HUES64 (cell line): ENCODE measurements around the gene RCAN1.
"Not testable (repeated sequence)": the region's sequence is repeated elsewhere in the genome, so short reads cannot be mapped to it uniquely, and the experiment has no call there.

Source experiments
- H3K27ac ChIP-seq: 2 replicates; pipeline ENCODE4 v1.7.0; 2013; ENCODE audit warnings: low read depth, low read length, inconsistent platforms
- H3K27me3 ChIP-seq: 2 replicates; pipeline ENCODE4 v1.6.1; 2013; ENCODE audit warnings: mild to moderate bottlenecking, low read length; ENCODE audit not compliant: insufficient read depth
- H3K36me3 ChIP-seq: 2 replicates; pipeline ENCODE4 v1.6.1; 2013; ENCODE audit warnings: mild to moderate bottlenecking, low read length; ENCODE audit not compliant: insufficient read depth
- H3K4me1 ChIP-seq: 2 replicates; pipeline ENCODE4 v1.6.1; 2013; ENCODE audit warnings: mild to moderate bottlenecking, low read length, moderate library complexity; ENCODE audit not compliant: insufficient read depth
- H3K4me3 ChIP-seq: 2 replicates; pipeline ENCODE4 v1.5.1; 2013; ENCODE audit warnings: mild to moderate bottlenecking, low read length, moderate library complexity
- H3K9ac ChIP-seq: 2 replicates; pipeline ENCODE4 v1.6.1; 2013; ENCODE audit warnings: mild to moderate bottlenecking, low read depth, low read length
- H3K9me3 ChIP-seq: 2 replicates; pipeline ENCODE4 v1.6.1; 2013; ENCODE audit warnings: low read depth, low read length; ENCODE audit not compliant: insufficient read depth
- WGBS: fragments of 150-250, 120-280 bp; methylation state at CpG from one replicate; pipeline ENCODE4 v1.1.7; 2013; ENCODE audit warnings: missing lambda C conversion rate; 5-methylcytosine and 5-hydroxymethylcytosine counted together

The RCAN1 gene

DNA sequence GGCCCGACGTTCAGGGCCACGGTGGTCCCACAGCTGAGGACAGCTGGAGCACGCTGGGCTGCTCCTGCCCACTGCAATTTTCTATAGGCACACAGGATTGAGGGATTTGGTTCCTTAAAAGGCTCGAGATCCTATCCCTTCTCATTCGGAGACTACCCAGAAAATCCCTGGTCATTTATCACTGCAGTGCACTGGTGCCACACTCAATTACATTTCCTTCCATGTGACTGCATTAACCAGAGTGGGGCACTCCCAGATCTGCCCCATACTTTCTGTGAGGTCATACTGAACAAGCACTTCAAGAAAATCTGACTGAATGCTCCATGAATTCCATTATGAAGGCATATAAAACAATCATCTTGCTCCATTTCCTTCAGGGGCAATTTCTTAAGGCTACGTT, 53.1 kb downstream of the RCAN1 start:
- Histone ChIP-seq H3K9me3 (no peaks in the 10 kb centered on the region), H3K27me3 (no peaks in the 10 kb centered on the region), H3K4me1 (peaks cover 5% of the 10 kb centered on the region; the same call in 1 of the 2 replicates), H3K27ac (no peak overlapping the region), H3K4me3 (no peak overlapping the region), H3K9ac (no peak overlapping the region), H3K36me3 (no peaks in the 10 kb centered on the region)
- WGBS = 93% methylated on average over 7 of the region's 7 CpGs

DNA sequence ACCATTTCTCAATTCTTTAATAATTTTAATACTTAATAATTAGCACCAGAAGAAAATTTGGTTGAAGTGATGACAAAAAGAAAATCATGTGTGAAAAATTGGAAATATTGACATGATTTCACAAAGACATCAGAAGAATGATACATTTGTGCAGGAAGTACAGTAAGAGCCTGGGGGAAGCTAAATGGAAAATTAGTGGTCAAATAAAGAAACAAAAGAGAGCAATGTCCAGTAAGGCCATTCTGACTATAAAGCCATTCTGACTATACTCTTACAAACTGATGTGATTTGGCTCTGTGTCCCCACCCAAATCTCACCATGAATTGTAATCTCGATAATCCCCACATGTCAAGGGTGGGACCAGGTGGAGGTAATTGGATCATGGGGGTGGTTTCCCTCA, 54.3 kb downstream of the RCAN1 start:
- Histone ChIP-seq H3K4me1 (peaks cover 5% of the 10 kb centered on the region; the same call in 1 of the 2 replicates), H3K9ac (no peak overlapping the region), H3K36me3 (no peaks in the 10 kb centered on the region), H3K27me3 (no peaks in the 10 kb centered on the region), H3K4me3 (no peak overlapping the region), H3K9me3 (no peaks in the 10 kb centered on the region), H3K27ac (no peak overlapping the region)
- no CpG with 5 or more reads among the region's 1 CpG for WGBS

DNA sequence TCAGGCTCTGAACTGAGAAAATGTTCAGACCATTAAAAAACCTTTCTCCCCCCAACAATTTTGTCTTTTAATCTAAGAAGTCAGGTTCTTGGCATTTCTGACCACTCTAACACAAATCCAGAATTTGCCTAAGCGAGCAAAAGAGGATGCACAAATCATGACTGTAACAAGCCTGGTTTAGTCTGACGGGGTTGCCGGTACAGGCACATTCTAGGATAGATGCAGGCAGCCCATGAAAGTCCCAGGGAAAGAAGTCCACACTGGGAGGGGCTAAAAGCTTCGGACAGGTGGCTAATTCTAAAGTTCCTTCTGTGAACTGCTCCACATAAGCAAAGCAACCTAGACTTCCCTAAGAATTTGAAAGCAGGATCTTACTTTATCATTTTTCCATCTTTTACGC, 54.9 kb downstream of the RCAN1 start:
- Histone ChIP-seq H3K4me1 (peaks cover 5% of the 10 kb centered on the region; the same call in 1 of the 2 replicates), H3K4me3 (no peak overlapping the region), H3K9me3 (peaks cover 3% of the 10 kb centered on the region; the same call in 1 of the 2 replicates), H3K27ac (no peak overlapping the region), H3K27me3 (no peaks in the 10 kb centered on the region), H3K9ac (no peak overlapping the region), H3K36me3 (no peaks in the 10 kb centered on the region)
- 91% methylated on average over 4 of the region's 5 CpGs for WGBS

DNA sequence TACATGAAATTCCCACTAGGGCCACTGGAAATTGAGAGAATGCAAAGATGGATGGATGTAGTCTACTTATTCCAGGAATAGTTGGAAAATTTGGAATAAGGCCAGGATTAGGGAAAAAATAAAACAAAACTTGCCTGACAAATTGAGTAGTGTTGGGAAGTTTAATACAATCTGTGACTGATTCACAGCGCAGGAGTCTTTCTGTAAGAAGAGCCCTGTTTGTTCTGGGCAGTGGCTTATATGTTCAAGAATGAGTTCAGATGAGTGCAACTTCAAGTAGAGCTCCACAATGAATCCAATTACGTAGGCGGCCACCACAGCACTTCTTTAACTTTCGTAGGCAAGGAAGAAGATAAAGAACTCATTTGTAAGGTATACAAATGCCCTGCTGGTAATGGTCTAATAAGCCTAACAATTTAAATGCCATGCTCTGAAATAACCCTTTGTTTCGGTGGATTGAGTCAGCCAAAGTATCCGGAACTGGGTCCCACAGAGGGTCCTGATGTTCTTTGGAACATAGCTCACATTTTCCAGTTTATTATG, 55.8 kb downstream of the RCAN1 start:
- peaks cover 9% of the 10 kb centered on the region; the same call in 1 of the 2 replicates for H3K9me3 ChIP-seq
- H3K4me1 ChIP-seq = peaks cover 5% of the 10 kb centered on the region; the same call in 1 of the 2 replicates
- H3K36me3 ChIP-seq = no peaks in the 10 kb centered on the region
- H3K9ac ChIP-seq = no peak overlapping the region
- no peak overlapping the region for H3K27ac ChIP-seq
- H3K4me3 ChIP-seq = no peak overlapping the region
- 81% methylated on average over 6 of the region's 6 CpGs for WGBS
- no peaks in the 10 kb centered on the region for H3K27me3 ChIP-seq

DNA sequence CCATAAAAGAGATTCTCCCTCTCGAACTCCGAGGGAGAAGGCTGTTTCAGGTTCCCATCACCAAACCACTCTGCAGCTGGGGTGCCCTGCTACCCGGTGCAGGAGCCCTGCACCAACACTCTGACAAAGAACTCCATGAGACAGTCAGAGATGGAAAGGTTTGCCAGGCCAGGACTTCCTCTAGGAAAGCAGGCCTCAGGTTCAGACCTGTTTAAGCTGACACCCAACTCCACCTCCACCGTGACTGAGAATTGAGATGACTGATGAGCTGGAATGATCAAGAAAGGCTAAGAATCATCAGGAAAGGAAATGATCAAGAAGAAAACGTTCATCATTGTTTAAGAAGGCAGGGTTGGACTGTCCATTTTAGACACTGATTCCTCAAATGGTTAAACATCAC, 56.7 kb downstream of the RCAN1 start:
- Histone ChIP-seq H3K9me3 (peaks cover 10% of the 10 kb centered on the region; the same call in 1 of the 2 replicates), H3K27ac (no peak overlapping the region), H3K9ac (no peak overlapping the region), H3K4me1 (peaks cover 5% of the 10 kb centered on the region; the same call in 1 of the 2 replicates), H3K4me3 (no peak overlapping the region), H3K36me3 (no peaks in the 10 kb centered on the region), H3K27me3 (no peaks in the 10 kb centered on the region)
- 85% methylated on average over 5 of the region's 5 CpGs for WGBS

DNA sequence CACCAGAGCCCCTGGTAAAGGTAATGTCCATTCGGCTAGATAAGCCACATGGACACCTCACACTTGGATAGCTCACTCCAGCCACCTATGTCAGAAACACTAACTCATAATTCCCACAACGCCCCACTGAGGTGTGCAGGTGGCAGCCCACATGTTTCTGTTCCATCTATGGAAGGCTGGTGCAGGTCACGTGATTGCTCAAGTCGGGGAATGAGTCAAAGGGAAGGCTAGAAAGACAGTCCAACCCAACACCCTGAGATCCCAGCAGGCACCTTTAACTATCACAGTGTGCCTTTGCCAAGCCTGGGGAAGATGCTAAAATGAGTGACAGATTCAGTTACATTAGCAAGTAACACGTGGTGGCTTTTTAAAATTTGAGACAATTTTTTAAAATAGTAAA, 57.7 kb downstream of the RCAN1 start:
- H3K9me3 ChIP-seq = peaks cover 10% of the 10 kb centered on the region; the same call in 1 of the 2 replicates

DNA sequence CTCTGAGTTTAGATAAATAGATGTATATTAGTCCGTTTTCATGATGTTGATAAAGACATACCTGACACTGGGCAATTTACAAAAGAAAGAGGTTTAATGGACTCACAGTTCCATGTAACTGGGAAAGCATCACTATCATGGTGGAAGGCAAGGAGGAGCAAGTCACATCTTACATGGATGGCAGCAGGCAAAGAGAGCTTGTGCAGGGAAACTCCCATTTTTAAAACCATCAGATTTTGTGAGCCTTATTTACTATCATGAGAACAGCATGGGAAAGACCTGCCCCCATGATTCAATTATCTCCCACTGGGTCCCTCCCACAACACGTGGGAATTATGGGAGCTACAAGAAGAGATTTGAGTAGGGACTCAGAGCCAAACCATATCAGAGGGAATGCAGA, 60.2 kb downstream of the RCAN1 start:
- not testable (repeated sequence) for H3K27ac ChIP-seq, H3K27me3 ChIP-seq, H3K9ac ChIP-seq, H3K4me3 ChIP-seq, H3K36me3 ChIP-seq
- Histone ChIP-seq H3K4me1 (peaks cover 11% of the 10 kb centered on the region; the same call in 1 of the 2 replicates), H3K9me3 (peaks cover 10% of the 10 kb centered on the region; the same call in 1 of the 2 replicates)
- WGBS = 88% methylated on average over 2 of the region's 2 CpGs

More for the DNA sequence above, 57.7 kb downstream of the RCAN1 start:
- Histone ChIP-seq H3K4me3 (no peak overlapping the region), H3K36me3 (no peaks in the 10 kb centered on the region), H3K27me3 (no peaks in the 10 kb centered on the region), H3K9ac (no peak overlapping the region), H3K4me1 (peaks cover 12% of the 10 kb centered on the region; the same call in 1 of the 2 replicates), H3K27ac (no peak overlapping the region)
- 93% methylated on average over 4 of the region's 5 CpGs for WGBS

DNA sequence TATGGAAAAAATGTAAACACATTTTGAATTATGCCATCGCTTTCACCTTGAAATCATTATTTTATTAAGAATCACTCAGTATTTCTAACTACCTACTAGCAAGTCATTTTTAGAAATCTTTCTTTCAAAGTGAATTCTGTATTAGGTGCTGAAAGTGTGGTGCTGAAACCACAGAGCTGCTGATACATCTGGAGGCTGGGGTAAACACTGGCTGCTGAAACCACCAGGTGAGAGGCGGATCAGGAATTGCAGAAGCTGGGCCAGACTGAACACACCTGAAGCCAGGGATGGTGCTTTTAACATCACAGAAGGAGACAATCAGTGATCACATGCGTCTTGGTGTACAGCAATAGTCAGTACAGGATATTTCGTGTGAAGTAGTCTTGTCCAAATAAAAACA, 60.7 kb downstream of the RCAN1 start:
- H3K27ac ChIP-seq = no peak overlapping the region
- H3K4me1 ChIP-seq = peaks cover 7% of the 10 kb centered on the region; the same call in 1 of the 2 replicates
- no peak overlapping the region for H3K4me3 ChIP-seq
- no peaks in the 10 kb centered on the region for H3K27me3 ChIP-seq
- peaks cover 10% of the 10 kb centered on the region; the same call in 1 of the 2 replicates for H3K9me3 ChIP-seq
- H3K9ac ChIP-seq = no peak overlapping the region
- 96% methylated on average over 3 of the region's 4 CpGs for WGBS
- H3K36me3 ChIP-seq = no peaks in the 10 kb centered on the region

DNA sequence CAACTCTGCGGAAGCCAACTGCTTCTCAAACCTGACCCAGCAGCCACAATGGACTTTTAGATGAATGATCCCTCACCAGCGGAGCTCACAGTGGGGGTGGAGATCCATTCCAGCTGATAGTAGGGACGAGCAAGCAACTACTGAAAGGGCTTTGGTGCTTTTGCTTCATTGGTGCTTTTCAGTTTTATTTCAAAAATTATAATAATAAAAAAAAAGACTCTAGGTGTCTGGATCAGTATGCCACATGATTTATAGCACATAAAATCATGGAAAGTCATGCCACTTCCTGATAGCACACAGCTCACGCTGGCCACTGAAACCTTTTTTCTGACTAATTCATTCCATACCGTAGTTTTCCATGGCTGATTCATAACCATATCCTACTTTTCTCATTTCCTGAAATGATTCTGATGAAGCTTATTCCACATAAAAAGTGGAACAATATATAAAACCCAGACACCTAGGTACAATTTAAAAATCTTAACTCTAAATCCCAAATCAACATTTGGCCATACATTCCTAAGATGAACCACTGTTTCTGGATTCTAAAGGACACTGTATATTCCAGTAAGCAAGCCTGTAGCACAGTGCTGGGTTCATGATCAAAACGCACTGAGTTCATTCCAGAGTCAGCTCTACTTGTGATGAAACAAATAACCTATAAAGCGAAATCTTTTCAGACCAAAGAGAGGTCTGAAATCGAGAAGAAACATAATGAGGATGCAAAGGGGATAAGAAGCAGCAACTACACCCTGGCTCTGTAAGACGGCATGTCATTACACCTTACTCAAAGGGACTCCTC, 61.6 kb downstream of the RCAN1 start:
- no peak overlapping the region for H3K27ac ChIP-seq
- WGBS = 77% methylated on average over 8 of the region's 9 CpGs
- H3K4me3 ChIP-seq = no peak overlapping the region
- no peaks in the 10 kb centered on the region for H3K27me3 ChIP-seq
- peaks cover 7% of the 10 kb centered on the region; the same call in 1 of the 2 replicates for H3K4me1 ChIP-seq
- no peaks in the 10 kb centered on the region for H3K36me3 ChIP-seq
- H3K9ac ChIP-seq = no peak overlapping the region
- H3K9me3 ChIP-seq = peaks cover 10% of the 10 kb centered on the region; the same call in 1 of the 2 replicates

DNA sequence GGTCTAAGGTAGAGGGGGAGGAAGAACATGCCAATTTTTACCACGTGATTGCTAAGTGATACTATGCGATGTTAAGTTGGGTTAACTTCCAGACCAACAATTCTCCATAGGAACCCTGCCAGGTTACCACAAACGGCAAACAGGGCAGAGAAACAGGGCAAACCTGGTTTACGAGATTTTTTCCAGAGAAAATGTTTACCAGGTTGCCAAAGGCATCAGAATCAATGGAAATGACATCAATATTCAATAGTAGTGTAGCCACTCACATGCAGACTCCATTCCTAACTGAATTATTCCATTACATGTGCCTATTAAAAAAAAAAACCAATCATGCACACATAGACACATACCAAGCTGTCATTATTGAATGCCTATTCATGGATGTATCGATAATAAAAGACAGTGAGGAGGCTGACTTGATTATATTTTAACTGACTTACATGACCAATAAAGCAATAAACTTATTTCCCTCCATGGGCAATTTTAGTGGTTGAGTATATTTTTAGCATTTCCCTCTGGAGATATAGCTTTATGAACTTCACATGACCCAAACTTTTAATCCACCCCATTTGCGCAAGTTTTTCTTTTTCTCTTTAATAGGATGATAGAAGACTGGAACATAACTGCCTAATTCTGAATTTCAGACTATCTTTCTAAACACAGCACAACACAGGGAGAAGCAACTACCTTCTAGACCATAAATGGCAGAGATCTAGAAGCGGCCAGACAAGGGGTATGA, 62.4 kb downstream of the RCAN1 start:
- H3K4me3 ChIP-seq = no peak overlapping the region
- 93% methylated on average over 4 of the region's 7 CpGs for WGBS
- H3K36me3 ChIP-seq = no peaks in the 10 kb centered on the region
- no peak overlapping the region for H3K9ac ChIP-seq
- no peaks in the 10 kb centered on the region for H3K27me3 ChIP-seq
- H3K9me3 ChIP-seq = peaks cover 10% of the 10 kb centered on the region; the same call in 1 of the 2 replicates
- peaks cover 7% of the 10 kb centered on the region; the same call in 1 of the 2 replicates for H3K4me1 ChIP-seq
- H3K27ac ChIP-seq = no peak overlapping the region
